GM18498 (cell line): Measurements from ENCODE around the gene RPTOR.
A peak's percentile ranks its signal among the peaks of the same experiment; 100 is the strongest.
"Not testable (repeated sequence)": the region's sequence is repeated elsewhere in the genome, so short reads cannot be mapped to it uniquely, and the experiment has no call there.

Experiments
- ATAC-seq: cut with Tn5 transposase; IDR thresholded peaks from one replicate; pipeline ENCODE4 v1.9.1; 2021; ENCODE audit warnings: mild to moderate bottlenecking, moderate library complexity; ENCODE audit not compliant: unreplicated experiment

Gene RPTOR

GRCh38 chr17:80552523-80552922 is 7.9 kb downstream of the RPTOR start:
- no peak for ATAC-seq

GRCh38 chr17:80555266-80555665 is 10.6 kb downstream of the RPTOR start:
- ATAC-seq, result no peak

DNA sequence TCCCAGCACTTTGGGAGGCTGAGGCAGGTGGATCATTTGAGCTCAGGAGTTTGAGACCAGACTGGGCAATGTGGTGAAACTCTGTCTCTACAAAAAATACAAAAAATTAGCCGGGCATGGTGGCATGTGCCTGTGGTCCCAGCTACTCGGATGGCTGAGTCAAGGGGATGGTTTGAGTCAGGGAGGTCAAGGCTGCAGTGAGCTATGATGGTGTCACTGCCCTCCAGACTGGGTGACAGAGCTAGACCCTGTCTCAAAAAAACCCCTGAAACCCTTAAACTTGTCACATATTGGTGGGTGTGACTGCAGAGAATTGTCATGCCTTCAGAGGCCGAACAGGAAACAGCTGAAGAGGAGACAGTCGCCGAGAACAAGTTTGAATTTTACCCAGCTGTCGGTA is 13.4 kb downstream of the RPTOR start:
- ATAC-seq, result no peak

DNA sequence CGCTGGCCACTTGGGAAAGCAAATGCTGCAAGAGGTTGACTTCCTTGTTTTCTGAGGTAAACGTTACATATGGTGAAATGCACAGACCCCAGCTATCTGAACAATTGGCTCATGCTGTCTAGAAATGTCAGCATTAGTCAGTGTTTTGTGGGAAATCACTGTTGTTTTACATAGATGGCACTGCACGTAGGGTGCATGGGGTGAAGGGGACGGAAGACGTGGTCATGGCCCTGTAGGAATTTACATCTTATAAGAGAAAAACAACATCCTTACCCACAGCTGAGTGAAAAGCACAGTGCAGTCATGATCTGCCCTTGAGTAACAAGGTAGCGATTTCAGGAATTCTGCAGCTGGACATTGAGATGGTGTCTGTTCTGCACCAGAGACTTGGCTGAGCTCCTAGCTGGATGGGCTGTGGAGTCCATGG is 15.2 kb downstream of the RPTOR start:
- ATAC-seq, result no peak

GRCh38 chr17:80561541-80562114 is 17.0 kb downstream of the RPTOR start:
- ATAC-seq, result no peak

DNA sequence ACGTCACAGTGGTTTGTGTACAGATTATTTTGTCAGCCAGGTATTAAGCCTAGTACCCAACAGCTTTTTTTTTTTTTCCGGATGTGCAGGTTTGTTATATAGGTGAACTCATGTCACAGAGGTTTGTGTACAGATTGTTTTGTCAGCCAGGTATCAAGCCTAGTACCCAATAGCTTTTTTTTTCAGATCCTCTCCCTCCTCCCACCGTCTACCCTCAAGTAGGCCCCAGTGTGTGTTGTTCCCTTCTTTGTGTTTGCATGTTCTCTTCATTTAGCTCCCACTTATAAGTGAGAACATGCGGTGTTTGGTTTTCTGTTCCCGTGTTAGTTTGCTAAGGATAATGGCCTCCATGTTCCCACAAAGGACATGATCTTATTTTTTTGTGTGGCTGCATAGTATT is 19.9 kb downstream of the RPTOR start:
- ATAC-seq, result no peak

DNA sequence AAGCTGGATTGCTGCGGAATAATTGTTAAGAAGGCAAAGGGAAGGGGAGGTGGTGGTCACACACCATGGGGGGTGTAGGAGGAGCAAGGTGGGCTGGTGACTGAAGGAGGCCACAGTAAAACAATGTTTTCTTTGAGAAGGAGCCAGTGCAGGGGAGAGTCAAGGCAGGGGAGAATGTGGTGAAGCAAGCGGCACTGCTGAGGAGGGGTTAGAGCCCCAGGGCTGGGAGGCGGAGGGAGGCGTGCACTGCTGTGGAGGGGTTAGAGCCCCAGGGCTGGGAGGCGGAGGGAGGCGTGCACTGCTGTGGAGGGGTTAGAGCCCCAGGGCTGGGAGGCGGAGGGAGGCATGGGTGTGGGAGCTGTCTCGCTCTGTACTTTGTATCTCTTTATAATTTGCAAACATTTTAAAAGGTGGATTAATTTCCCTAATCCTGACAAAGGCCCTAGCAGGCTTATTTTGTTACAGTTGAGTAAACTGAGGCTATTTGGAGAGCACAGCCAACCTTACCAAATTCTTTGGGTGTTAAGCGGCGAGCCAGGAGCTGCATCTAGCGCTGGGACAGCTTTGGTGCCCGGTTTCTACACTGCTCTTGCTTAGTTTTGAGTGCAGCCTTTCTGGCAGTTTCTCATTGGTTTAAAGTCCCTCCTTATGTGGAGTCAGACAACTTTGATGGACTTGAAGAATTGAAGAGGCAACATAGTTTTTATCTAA is 20.9 kb downstream of the RPTOR start:
- ATAC-seq, result no peak

GRCh38 chr17:80566054-80566400 is 21.4 kb downstream of the RPTOR start:
- ATAC-seq, result no peak

DNA sequence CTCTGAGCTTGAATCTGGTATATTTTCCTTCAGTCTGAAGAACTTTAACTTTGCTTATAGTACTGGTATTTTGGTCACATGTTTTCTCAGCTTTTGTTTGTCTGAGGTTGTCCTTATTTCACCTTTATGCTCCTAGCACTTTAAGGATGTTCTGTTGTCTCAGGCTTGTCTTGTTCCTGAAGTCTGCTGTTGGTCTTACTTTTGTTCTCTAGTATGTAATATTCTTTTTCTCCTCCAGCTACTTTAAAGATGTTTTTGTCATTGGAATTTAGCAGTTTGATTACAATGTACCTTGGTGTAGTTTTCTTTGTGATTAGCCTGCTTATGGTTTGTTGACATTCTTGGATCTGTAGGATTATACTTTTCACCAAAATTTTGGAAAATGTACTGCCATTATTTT is 23.6 kb downstream of the RPTOR start:
- ATAC-seq, result no peak

DNA sequence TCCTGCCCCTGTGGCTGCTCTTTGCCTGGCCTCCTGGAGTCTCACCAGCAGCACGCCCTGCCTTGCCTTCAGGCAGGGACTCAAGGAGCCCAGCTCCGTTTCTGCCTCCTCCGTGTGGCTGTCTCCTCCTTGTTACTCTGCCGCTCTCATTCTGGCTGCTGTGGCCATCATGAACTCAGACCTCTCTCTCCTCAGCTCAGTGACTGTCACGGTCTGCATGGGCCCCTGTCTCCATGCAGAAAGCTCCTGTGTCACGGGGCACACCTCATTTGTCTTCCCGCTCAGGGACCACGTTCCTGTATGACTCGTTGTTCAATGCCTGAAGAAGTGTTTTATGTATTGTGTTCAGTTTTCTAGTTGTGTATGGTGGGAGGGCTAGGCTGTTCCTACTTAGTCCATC is 25.3 kb downstream of the RPTOR start:
- no peak for ATAC-seq

- ATAC-seq, result no peak
Observed at GRCh38 chr17:80573701-80574100, 29.1 kb downstream of the RPTOR start.

- ATAC-seq, result no peak
Observed at GRCh38 chr17:80574496-80574895, 29.9 kb downstream of the RPTOR start.

DNA sequence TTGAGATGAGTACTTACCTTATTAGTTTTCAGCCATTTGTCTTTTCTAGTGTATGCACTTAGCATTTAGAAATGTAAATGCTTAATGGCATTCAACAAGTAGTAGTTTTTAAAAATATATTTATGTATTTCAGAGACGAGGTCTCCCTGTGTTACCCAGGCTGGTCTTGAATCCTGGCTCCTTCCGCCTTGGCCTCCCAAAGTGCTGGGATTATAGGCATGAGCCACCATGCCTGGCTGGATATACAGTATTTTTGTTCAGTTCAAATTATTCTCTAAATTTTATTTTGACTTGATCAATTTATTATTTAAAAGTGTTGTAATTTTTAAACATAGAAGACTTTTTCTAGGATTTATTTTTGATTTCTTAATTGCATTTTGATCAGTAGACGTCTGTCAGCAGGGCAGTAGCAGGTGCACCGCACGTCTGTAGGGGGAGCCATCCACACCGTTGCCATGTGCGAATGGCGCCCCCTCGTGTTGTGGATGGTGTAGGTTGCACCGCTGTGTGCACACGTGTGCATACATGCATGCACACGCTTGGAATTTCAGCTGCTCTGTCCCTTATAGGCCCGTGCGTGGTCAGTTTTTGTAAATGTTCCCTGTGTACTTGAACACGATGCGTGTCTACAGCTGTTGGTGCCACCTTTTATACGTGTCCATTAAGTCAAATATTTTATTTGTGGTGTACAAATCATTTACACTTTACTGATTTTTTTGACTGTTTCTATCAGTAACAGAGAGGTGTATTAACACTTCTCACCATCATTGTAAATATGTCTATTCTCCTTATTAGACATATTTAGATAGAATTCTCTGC is 30.6 kb downstream of the RPTOR start:
- ATAC-seq, result peak; percentile 73

GRCh38 chr17:80577876-80578570 is 33.4 kb downstream of the RPTOR start:
- ATAC-seq, result no peak

GRCh38 chr17:80578668-80579388 is 34.2 kb downstream of the RPTOR start:
- not testable (repeated sequence) for ATAC-seq

DNA sequence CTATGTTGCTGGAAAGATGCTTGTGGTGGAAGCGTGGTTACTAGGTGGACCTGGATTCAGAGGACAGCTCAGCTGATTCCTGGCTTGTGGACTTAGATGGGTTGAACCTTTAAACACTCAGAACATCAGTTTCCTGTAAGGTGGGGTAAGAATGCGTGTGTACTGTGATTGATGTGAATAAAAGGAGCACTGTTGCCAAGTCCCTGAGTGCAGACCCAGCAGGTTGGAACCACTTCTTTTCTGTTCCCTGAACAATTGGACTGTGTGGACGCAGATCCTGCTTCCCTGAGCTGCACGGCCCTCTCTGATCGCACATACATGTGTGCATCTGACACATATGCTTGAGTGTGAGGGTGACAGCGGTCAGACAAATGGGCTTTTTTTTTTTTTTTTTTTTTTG is 37.5 kb downstream of the RPTOR start:
- no peak for ATAC-seq

DNA sequence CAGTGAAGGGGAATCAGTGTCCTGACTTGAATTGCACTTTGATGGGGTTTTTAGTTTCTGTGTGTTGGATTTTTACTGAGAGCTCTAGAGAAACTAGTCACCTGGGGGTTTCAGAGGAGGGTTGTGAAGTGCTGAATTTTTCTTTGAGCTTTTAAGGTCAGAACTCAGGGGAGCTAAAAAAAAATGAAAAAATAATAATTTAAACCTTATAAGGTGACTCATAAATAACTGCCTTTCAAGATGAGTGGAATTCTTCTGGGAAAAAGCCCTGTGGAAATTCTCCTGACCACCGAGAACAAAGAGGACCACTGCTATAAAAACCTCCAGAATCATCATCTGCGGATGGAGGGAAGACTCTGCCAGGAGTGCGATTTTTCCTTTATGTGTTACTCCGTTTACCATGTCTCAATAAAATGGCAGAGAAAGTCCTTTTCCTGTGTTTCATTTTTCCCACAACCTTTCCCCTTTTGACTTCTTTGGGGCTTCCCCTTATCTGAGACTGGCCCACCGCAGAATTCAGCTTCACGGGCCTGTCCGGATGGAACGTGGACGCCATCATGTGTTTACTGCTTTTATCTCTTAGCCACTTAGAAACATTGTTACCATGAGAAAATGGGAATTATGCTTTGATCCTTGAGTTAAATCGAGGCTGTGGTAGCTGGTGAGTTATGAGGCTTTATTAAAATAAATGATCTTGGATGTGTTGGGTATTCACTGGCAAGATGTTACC is 39.7 kb downstream of the RPTOR start:
- no peak for ATAC-seq

GRCh38 chr17:80585890-80586845 is 41.5 kb downstream of the RPTOR start:
- no peak for ATAC-seq

DNA sequence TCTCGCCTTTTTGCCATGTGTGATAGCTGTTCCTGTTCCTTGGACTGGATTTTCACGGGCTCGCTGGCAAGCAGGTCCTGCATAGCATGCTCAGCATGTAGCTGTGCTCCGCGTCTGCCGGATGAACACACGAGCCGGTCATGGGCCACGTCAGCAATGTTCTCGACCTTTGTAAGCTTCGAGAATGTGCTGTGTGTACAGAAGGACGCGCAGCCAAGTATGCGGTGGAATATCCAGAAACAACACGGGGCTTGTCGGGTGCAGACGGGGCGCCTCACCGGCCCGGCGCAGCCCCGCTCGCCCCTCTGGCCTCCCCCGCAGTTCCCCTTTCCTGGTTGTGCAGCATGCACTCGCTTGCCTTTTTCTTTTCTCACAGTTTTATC is 42.2 kb downstream of the RPTOR start:
- ATAC-seq, result no peak
